Panc1 (cell line): Measurements from ENCODE around the gene KCNQ2. TPM values are rescaled to one million over a fixed set of nuclear protein-coding genes. Genes with fewer than 3 reads are reported as not detected.

Experiments
- ATAC-seq: fragments of 200-7000 bp; cut with Tn5 transposase; 2 replicates; pipeline ENCODE4 v1.9.1; 2020; ENCODE audit warnings: mild to moderate bottlenecking, moderate library complexity
- BruUV-seq: library from RNA; stranded (reverse); fragments of 400-500 nt; replicated peaks from 2 replicates; lab custom pipeline; 2021; lab: Mats Ljungman, UMichigan
- CTCF ChIA-PET: fragments of 300-600 bp; sonication (Branson Sonifier 250); formaldehyde crosslinking; loops from one replicate; lab custom pipeline; 2022; ENCODE audit warnings: antibody characterized with exemption; lab: Charles Lee
- POLR2A ChIA-PET: fragments of 300-600 bp; sonication (Branson Sonifier 250); formaldehyde crosslinking; loops from one replicate; lab custom pipeline; 2022; ENCODE audit warnings: antibody characterized with exemption; lab: Charles Lee
- DNase-seq: peaks from one replicate; pipeline ENCODE4 v3.0.0-alpha.2; 2010; ENCODE audit warnings: low read depth, low spot score
- H3K27ac ChIP-seq: 2 replicates; pipeline ENCODE4 v1.5.1; 2011; ENCODE audit warnings: mild to moderate bottlenecking, low read length, inconsistent platforms
- H3K27me3 ChIP-seq: fragments of 200-500 bp; sonication (Bioruptor generic); 2 replicates; pipeline ENCODE4 v1.6.0; 2014; ENCODE audit warnings: low read length, inconsistent platforms; ENCODE audit not compliant: control insufficient read depth, insufficient read depth
- H3K36me3 ChIP-seq: fragments of 200-500 bp; sonication (Bioruptor generic); 2 replicates; pipeline ENCODE4 v1.5.1; 2014; ENCODE audit warnings: inconsistent platforms, mild to moderate bottlenecking, low read length, moderate library complexity; ENCODE audit not compliant: control insufficient read depth, insufficient read depth
- H3K4me1 ChIP-seq: 2 replicates; pipeline ENCODE4 v1.5.1; 2011; ENCODE audit warnings: inconsistent platforms, mild to moderate bottlenecking, low read length, moderate library complexity; ENCODE audit not compliant: control insufficient read depth, insufficient read depth
- H3K4me3 ChIP-seq, 2 experiments: 2 replicates each; pipeline ENCODE4 v1.5.1; 2011 to 2012; ENCODE audit warnings: low read depth in 2 of 2, low read length in 2 of 2, mild to moderate bottlenecking in 2 of 2, inconsistent platforms in 1 of 2, moderate library complexity in 1 of 2
- H3K9me3 ChIP-seq: fragments of 200-500 bp; sonication (Bioruptor generic); 2 replicates; pipeline ENCODE4 v1.5.1; 2014; ENCODE audit warnings: low read depth, mild to moderate bottlenecking, inconsistent platforms, low read length, moderate library complexity; ENCODE audit not compliant: control insufficient read depth, insufficient read depth
- CTCF ChIP-seq: fragments of 450-650 bp; IDR thresholded peaks from 2 replicates; pipeline ENCODE4 v1.5.1; 2017; ENCODE audit warnings: mild to moderate bottlenecking
- POLR2AphosphoS5 ChIP-seq: IDR thresholded peaks from 2 replicates; pipeline ENCODE4 v1.6.1; 2012; ENCODE audit warnings: mild to moderate bottlenecking, low read depth, low read length, moderate library complexity
- REST ChIP-seq, 2 experiments: IDR thresholded peaks; 2 replicates each; pipeline ENCODE4 v1.6.1; 2011 to 2012; ENCODE audit warnings: low read depth in 2 of 2, control low read depth in 1 of 2, low read length in 1 of 2, mild to moderate bottlenecking in 1 of 2, moderate library complexity in 1 of 2; ENCODE audit not compliant: insufficient read depth in 1 of 2
- SIN3A ChIP-seq: IDR thresholded peaks from 2 replicates; pipeline ENCODE4 v1.6.1; 2012; ENCODE audit warnings: low read depth, mild to moderate bottlenecking, low read length, moderate library complexity, borderline replicate concordance; ENCODE audit not compliant: insufficient read depth
- TCF7L2 ChIP-seq: IDR thresholded peaks from 2 replicates; pipeline ENCODE4 v1.6.1; 2011; ENCODE audit warnings: mild to moderate bottlenecking, low read depth, low read length, inconsistent platforms
- in situ Hi-C: cut with HindIII; loops from 2 replicates; pipeline ENCODE4 v1.10.0; 2016; ENCODE audit warnings: low sequenced_read_pairs, low pct_unique_long_range_greater_than_20kb
- intact Hi-C: fragments of 100-400 bp; cut with micrococcal nuclease; formaldehyde crosslinking; loops from one replicate; pipeline ENCODE4 v1.10.0; 2022; ENCODE audit not compliant: unreplicated experiment
- total RNA-seq: library from RNA; stranded (reverse); gene quantifications from one replicate; pipeline ENCODE4 v1.2.1, GENCODE V29; 2021; ENCODE audit not compliant: unreplicated experiment

KCNQ2 gene
- total RNA-seq, 1 experiment from 2014 or later = 19.4 TPM

GRCh38 chr20:63438121-63438520, 34.3 kb downstream of the KCNQ2 start:
- Histone ChIP-seq H3K4me1 (peaks cover 5% of the 10 kb centered on the region; the same call in 1 of the 2 replicates), H3K27me3 (no peaks in the 10 kb centered on the region), H3K27ac (no peak overlapping the region), H3K4me3 (no peak overlapping the region), H3K36me3 (no peaks in the 10 kb centered on the region), H3K9me3 (no peaks in the 10 kb centered on the region)
- ChIA-PET CTCF (no interaction called here), POLR2A (no interaction called here)
- intact Hi-C loops (no loop called here), in situ Hi-C loops (no loop called here)
- BruUV-seq = no TSS peak
- no peak for ATAC-seq
- no peak for TF ChIP-seq CTCF
- no peak for TF ChIP-seq POLR2AphosphoS5
- TF ChIP-seq TCF7L2 = no peak
- TF ChIP-seq REST (IDR thresholded peaks at IDR 0.05; ENCODE audit: insufficient read depth in 1 of 2, low read depth in 2 of 2, low read length in 1 of 2) = no peak
- TF ChIP-seq SIN3A = no peak
- DNase-seq = no peak

GRCh38 chr20:63435552-63435951, 36.9 kb downstream of the KCNQ2 start:
- H3K27ac ChIP-seq = no peak overlapping the region
- POLR2A ChIA-PET = no interaction called here

More at GRCh38 chr20:63435552-63435951, 36.9 kb downstream of the KCNQ2 start:
- Histone ChIP-seq H3K36me3 (no peaks in the 10 kb centered on the region), H3K4me1 (no peaks in the 10 kb centered on the region; the same call in 1 of the 2 replicates), H3K9me3 (no peaks in the 10 kb centered on the region), H3K27me3 (no peaks in the 10 kb centered on the region), H3K4me3 (no peak overlapping the region)
- no TSS peak for BruUV-seq
- in situ Hi-C loops (no loop called here), intact Hi-C loops (no loop called here)
- no peak for ATAC-seq
- no peak for DNase-seq
- TF ChIP-seq POLR2AphosphoS5 (no peak), REST (IDR thresholded peaks at IDR 0.05; ENCODE audit: insufficient read depth in 1 of 2, low read depth in 2 of 2, low read length in 1 of 2) (no peak)
- CTCF ChIA-PET = interaction anchor here (0.7 kb wide), 1 partner anchor 86 kb away, joined by 7 read pairs; no protein-coding TSS in a partner anchor
